ENCODE measurements around the gene RGS12.

- TF ChIP-seq EZH2 (IDR thresholded peaks at IDR 0.05; ENCODE audit: low read depth, low read length, severe bottlenecking) (no peak), KDM1A (IDR thresholded peaks at IDR 0.05; ENCODE audit: borderline replicate concordance, low read length) (no peak), TAF7 (optimal IDR thresholded peaks at IDR 0.05; ENCODE audit: borderline replicate concordance, low read depth, low read length) (no peak), CTCF (IDR thresholded peaks at IDR 0.05; ENCODE audit: control extremely low read depth in 1 of 3, insufficient read depth in 1 of 3, low read depth in 1 of 3, low read length in 3 of 3) (no peak)
Observed at GRCh38 chr4:3328814-3329663, 36.2 kb downstream of the RGS12 start.

Data from H1 (cell line).